AG04450 (cell line): ENCODE results near the gene SUSD3. TPM values are rescaled to one million over a fixed set of nuclear protein-coding genes. Genes with fewer than 3 reads are reported as not detected.

Experiments
- CTCF ChIA-PET: fragments of 300-600, 350-600 bp; formaldehyde crosslinking; extraction: SDS; loops from one replicate; lab custom pipeline; 2022; ENCODE audit warnings: antibody characterized with exemption, inconsistent platforms; lab: Charles Lee
- POLR2A ChIA-PET: fragments of 350-600 bp; formaldehyde crosslinking; extraction: SDS; loops from one replicate; lab custom pipeline; 2021; ENCODE audit warnings: antibody characterized with exemption, inconsistent platforms; lab: Yijun Ruan, JAX
- DNase-seq: peaks from one replicate; pipeline ENCODE4 v3.0.0-alpha.2; 2011; ENCODE audit warnings: low read depth, low spot score
- H3K27ac ChIP-seq: one replicate; pipeline ENCODE4 v1.5.1; 2012; ENCODE audit warnings: low read depth, low read length, control low read depth
- H3K27me3 ChIP-seq: one replicate; pipeline ENCODE4 v1.6.0; 2012; ENCODE audit warnings: low read length; ENCODE audit not compliant: control insufficient read depth, insufficient read depth
- H3K4me3 ChIP-seq: 2 replicates; pipeline ENCODE4 v1.5.1; 2011; ENCODE audit warnings: mild to moderate bottlenecking, low read depth, low read length, control low read depth
- H3K9me3 ChIP-seq: 2 replicates; pipeline ENCODE4 v1.5.1; 2012; ENCODE audit warnings: low read length; ENCODE audit not compliant: control insufficient read depth, insufficient read depth
- polyA plus RNA-seq: library from polyadenylated mRNA; depleted of rRNA; stranded (reverse); fragments of >200 nt; gene quantifications from 2 replicates; pipeline ENCODE4 v1.2.3, GENCODE V29; 2011
- TF ChIP-seq, protein P1 (sequence below): IDR thresholded peaks from 2 replicates; pipeline ENCODE4 v1.5.1; 2011; ENCODE audit warnings: low read depth, low read length, control low read depth, inconsistent platforms

Gene SUSD3
- polyA plus RNA-seq, 1 experiment, result 1.4 TPM

DNA sequence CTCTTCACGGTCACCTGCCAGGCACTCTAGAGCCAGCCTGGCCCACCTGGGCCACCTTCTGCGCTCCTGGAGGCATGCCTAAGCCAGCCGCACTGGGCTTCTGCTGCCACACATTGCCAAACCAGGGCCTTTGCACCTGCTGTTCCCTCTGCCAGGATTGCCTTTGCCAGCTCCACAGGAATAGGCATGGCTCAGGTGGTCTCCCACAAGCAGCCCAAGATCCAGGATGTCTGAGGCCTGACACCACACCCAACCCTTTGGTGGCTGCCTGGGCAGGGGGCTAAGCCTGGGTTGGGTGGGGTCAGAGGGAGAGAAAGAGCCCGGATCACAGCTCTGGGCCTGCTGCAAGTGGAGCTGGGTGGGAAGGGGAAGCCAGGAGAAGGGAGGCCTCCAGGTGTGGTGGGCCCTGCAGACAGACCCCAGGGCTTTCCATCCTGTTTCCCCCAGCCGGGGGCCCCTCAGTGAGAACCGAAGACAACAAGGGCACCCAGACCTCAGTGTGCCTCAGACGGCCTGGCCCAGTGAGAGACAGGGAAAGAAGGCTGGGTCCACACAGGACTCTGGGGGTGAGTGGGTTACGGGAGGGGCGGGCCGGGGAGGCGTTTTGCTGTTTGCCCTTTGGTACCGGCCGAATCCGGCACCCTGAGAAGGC lies 672 bp upstream of the SUSD3 start:
- Histone ChIP-seq H3K9me3 (no peaks in the 10 kb centered on the region), H3K4me3 (no peak overlapping the region), H3K27me3 (peaks cover 14% of the 10 kb centered on the region), H3K27ac (no peak overlapping the region)
- no peak for DNase-seq
- ChIA-PET POLR2A (interaction anchor here (0.6 kb wide), 1 partner anchor 10 kb away, joined by 3 read pairs; no protein-coding TSS in a partner anchor), CTCF (no interaction called here)
- TF ChIP-seq, protein P1, sequence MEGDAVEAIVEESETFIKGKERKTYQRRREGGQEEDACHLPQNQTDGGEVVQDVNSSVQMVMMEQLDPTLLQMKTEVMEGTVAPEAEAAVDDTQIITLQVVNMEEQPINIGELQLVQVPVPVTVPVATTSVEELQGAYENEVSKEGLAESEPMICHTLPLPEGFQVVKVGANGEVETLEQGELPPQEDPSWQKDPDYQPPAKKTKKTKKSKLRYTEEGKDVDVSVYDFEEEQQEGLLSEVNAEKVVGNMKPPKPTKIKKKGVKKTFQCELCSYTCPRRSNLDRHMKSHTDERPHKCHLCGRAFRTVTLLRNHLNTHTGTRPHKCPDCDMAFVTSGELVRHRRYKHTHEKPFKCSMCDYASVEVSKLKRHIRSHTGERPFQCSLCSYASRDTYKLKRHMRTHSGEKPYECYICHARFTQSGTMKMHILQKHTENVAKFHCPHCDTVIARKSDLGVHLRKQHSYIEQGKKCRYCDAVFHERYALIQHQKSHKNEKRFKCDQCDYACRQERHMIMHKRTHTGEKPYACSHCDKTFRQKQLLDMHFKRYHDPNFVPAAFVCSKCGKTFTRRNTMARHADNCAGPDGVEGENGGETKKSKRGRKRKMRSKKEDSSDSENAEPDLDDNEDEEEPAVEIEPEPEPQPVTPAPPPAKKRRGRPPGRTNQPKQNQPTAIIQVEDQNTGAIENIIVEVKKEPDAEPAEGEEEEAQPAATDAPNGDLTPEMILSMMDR, result no peak

DNA sequence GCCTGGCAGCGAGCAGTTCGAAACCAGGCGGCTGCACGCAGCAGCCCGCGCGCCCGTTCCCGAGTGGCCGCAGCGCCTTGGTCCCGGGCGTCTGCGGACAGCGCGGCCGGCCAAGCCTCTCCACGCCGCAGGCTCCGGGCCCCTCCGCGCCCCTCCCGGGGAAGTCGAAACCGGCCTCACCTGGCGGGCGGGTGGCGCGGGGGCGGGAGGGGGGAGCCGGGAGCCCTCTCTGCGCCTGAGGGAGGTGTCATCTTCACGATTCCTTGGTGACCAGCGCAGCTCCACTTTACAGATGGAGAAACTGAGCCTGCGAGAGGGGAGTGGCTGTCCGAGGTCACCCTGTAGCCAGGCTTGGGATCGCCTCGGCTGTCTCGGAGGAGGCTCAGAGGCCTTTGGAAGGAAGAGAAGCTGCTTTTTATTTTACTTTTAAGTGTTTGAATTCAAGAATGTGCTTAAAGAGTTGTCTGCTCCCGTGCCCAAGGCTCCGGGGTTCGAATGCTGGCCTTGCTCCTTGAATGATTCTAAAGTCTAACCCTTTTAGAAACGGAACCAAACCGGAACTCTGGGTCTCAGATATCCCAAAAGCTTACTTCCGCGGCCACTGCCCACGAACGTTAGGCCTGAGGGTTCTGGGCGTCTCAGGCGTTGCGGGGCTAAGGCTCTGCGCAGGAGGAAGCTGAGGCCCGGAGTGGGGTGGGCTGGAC lies 662 bp downstream of the SUSD3 start:
- TF ChIP-seq, protein P1, result no peak
- peak overlapping the region; percentile 44 for H3K4me3 ChIP-seq
- H3K27ac ChIP-seq, result no peak overlapping the region
- no peak for DNase-seq
- H3K9me3 ChIP-seq, result no peaks in the 10 kb centered on the region
- POLR2A ChIA-PET, result no interaction called here
- H3K27me3 ChIP-seq, result peaks cover 7% of the 10 kb centered on the region
- CTCF ChIA-PET, result no interaction called here

DNA sequence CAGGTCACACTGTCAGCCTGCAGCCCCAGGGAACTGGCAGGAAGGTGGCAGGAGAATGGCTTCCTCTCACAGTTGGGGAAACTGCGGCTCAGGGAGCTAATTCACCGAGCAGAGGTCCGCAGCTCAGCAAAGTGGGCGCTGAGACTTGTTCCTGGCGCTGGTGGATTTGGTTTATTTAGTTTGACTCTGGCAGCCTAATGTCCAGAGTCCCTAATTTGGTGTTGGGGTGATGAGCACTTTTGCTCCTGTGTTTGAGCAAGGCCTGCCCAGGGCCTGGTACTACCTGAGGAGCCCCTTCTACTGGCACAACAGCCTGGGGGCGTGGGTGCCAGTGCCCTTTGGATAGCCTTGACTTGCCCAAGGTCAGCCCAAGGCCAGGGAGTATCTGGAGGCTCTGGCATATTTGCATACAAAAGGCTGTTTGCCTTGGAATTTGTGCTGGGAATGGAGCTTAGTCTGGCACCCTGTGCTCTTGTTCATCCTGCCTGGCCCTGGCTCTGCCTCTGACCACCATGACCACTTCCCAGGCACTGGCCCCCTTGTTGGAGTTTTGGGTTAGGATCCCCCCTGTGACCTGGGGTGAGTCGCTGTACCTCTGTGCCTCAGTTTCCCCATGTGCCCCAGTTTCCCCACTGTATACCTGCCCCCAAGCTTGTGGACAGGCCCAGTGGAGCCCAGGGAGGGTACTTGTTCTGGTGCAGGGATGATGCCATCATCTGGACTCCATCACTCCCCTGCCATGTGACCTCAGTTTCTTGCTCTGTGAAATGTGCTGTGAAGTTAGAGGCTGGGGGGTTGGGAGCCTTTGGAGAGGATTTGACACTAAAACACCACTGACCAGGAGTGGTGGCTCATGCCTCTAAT lies 1.4 kb downstream of the SUSD3 start:
- Histone ChIP-seq H3K9me3 (no peaks in the 10 kb centered on the region), H3K4me3 (no peak overlapping the region), H3K27me3 (peaks cover 7% of the 10 kb centered on the region), H3K27ac (no peak overlapping the region)
- ChIA-PET POLR2A (no interaction called here), CTCF (no interaction called here)
- TF ChIP-seq, protein P1, result no peak
- DNase-seq, result no peak

DNA sequence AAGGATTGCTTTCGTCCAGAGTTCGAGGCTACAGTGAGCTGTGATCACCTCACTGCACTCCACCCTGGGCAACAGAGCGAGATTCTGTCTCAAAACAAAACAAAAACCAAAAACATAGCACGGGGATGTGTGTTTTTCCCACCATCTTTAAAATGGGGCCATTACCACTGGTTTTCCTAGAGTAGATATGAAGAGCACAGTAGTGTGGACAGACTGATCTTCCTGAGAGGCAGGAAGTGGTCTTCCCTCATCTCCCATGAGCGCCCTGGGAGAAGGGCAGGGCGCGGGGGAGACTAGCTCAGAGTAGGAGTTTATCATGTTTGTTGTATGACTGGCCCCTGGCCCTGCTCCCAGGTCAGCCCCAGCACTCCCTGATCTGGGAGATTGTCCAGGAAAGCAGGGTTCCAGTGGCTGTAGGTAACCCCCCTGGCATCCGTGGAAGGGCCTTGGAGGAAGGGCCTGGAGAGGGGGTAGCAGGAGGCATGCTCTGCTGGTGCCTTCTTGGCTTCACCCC lies 2.3 kb downstream of the SUSD3 start:
- Histone ChIP-seq H3K27ac (no peak overlapping the region), H3K27me3 (peaks cover 7% of the 10 kb centered on the region), H3K9me3 (no peaks in the 10 kb centered on the region; the same call in 1 of the 2 replicates), H3K4me3 (no peak overlapping the region)
- no peak for DNase-seq
- CTCF ChIA-PET, result no interaction called here
- TF ChIP-seq, protein P1, result no peak
- POLR2A ChIA-PET, result no interaction called here
